HG03135 (cell line): ENCODE measurements around the gene TKTL1.

Experiments used
- ATAC-seq: cut with Tn5 transposase; IDR thresholded peaks from one replicate; pipeline ENCODE4 v1.9.1; 2021; ENCODE audit warnings: mild to moderate bottlenecking, moderate library complexity; ENCODE audit not compliant: unreplicated experiment

TKTL1 gene

GRCh38 chrX:154374313-154375155, 78.9 kb downstream of the TKTL1 start, which contains the start of gene FLNA:
TSS of gene FLNA (minus strand) at chrX:154374634. CDS start at chrX:154371245, 3,389 bp downstream.
- no peak for ATAC-seq

GRCh38 chrX:154375156-154375504, 79.5 kb downstream of the TKTL1 start:
- no peak for ATAC-seq

DNA sequence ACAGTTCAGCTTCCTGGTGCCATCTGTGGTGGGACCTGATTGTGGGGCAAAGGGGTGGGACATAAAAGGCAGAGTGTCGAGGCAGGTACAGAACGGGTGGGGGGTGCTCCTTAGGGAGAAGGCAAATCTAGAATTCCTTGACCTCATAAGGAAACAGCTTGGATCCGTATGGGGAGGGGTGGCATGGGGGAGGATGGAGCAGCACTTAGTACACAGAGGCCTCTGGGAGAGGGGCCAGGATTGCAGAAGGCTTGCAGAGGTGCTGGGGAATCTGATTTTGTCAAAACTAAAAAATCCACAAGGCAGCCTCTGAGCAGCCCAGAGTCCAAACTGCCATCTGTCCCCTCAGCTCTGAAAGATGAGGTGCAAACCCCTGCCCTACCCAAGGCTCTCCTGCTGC, 81.2 kb downstream of the TKTL1 start:
- ATAC-seq = no peak

DNA sequence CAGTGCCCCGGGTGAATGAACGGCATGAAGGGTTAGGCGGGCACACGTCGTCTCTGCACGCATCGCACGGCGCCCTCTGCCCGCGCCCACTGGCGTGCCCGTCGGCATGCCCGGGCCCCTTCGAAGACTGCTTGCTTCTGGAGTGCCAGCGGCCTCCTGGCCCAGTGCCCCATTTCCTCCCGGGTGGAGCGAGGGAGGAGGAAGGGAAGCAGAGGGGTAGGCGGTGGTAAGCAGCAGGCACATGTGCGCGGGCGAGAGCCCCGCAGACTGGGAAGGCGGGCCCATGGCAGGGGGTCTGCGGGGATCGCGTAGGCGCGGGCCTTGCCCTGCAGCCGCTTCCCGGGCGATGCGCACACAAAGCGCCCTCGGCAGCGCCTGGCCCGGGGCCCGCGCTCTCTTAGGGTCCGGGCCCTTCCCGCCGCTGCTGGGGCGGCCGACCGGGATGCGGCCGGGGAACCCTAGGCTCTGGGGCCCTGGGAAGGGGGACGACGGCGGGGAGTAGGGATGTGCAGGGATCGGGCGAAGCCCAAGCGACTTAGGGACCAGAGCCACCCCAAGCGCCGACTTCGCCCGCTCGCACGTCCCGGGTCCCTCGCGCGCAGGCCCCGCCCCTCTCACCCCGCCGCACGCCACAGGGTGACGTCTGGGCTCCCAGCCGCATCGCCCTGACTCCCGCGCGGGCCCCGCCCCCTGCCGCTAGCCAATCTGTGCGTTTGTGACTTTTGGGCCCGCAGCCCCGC, 82.6 kb downstream of the TKTL1 start:
- ATAC-seq = peak; percentile 2

- peak; percentile 75 for ATAC-seq
These were observed 83.4 kb downstream of the TKTL1 start, which contains the start of gene EMD for GRCh38 chrX:154378799-154379568. TSS of gene EMD (plus strand) at chrX:154379295. CDS start at chrX:154379485, 190 bp downstream.

DNA sequence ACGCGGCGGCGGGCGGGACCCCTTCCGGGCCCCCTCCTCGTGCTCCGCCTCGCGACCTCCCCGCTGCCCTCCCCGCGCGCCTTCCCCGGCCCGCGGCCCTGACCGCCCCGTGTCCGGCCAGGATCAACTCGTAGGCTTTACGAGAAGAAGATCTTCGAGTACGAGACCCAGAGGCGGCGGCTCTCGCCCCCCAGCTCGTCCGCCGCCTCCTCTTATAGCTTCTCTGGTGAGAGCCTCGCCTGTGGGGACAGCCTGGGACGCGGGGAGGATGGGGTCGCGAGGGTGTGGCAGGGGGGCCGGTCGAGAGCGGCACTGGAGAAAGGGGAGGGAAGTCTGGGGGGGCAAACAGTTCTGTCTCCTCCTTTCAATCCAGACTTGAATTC, 84.0 kb downstream of the TKTL1 start:
- ATAC-seq = no peak
